HCT116 (cell line): Measurements from ENCODE around the gene ARHGAP10.

Experiments used
- CTCF ChIP-seq, 3 experiments: fragments of 200-600 bp in 1 of 3; sonication (generic) in 1 of 3; IDR thresholded peaks in 2 of 3; conservative IDR thresholded peaks in 1 of 3; 2 replicates each; pipeline ENCODE4 v1.5.1; 2012 to 2017; ENCODE audit warnings: low read depth in 2 of 3, low read length in 2 of 3, antibody characterized with exemption in 1 of 3, borderline replicate concordance in 1 of 3, control low read depth in 1 of 3, mild to moderate bottlenecking in 1 of 3, mixed read lengths in 1 of 3, mixed run types in 1 of 3, moderate library complexity in 1 of 3; ENCODE audit not compliant: insufficient read depth in 1 of 3
- EGR1 ChIP-seq: IDR thresholded peaks from 2 replicates; pipeline ENCODE4 v1.6.1; 2012; ENCODE audit warnings: low read depth
- EZH2 ChIP-seq: fragments of 200-600 bp; sonication (generic); IDR thresholded peaks from 2 replicates; pipeline ENCODE4 v1.6.1; 2017; ENCODE audit warnings: antibody characterized with exemption, mixed run types
- JUND ChIP-seq: IDR thresholded peaks from 2 replicates; pipeline ENCODE4 v1.6.1; 2012
- POLR2A ChIP-seq: IDR thresholded peaks from 2 replicates; pipeline ENCODE4 v1.7.0; 2011; ENCODE audit warnings: borderline replicate concordance; ENCODE audit not compliant: insufficient read depth, insufficient read length; ENCODE audit errors: extremely low read depth
- POLR2AphosphoS5 ChIP-seq: IDR thresholded peaks from 2 replicates; pipeline ENCODE4 v1.6.1; 2011; ENCODE audit warnings: mild to moderate bottlenecking, low read depth, low read length, moderate library complexity
- RAD21 ChIP-seq: IDR thresholded peaks from 2 replicates; pipeline ENCODE4 v1.6.1; 2012; ENCODE audit warnings: low read depth, mild to moderate bottlenecking
- REST ChIP-seq: IDR thresholded peaks from 2 replicates; pipeline ENCODE4 v1.6.1; 2012; ENCODE audit warnings: low read depth
- SIN3A ChIP-seq: IDR thresholded peaks from 2 replicates; pipeline ENCODE4 v1.6.1; 2012; ENCODE audit warnings: low read depth
- YY1 ChIP-seq: IDR thresholded peaks from 2 replicates; pipeline ENCODE4 v1.6.1; 2011; ENCODE audit warnings: low read length, low read depth, moderate library complexity, mild to moderate bottlenecking; ENCODE audit not compliant: insufficient replicate concordance; ENCODE audit errors: extremely low read depth
- ZFX ChIP-seq: fragments of 450-650 bp; IDR thresholded peaks from 2 replicates; pipeline ENCODE4 v1.6.1; 2017

- TF ChIP-seq EZH2 (no peak), CTCF (IDR thresholded peaks at IDR 0.05 in 2 of 3, conservative IDR thresholded peaks at IDR 0.05 in 1 of 3; ENCODE audit: borderline replicate concordance in 1 of 3, insufficient read depth in 1 of 3, low read depth in 2 of 3, low read length in 2 of 3) (no peak), JUND (no peak), SIN3A (no peak), EGR1 (no peak), RAD21 (no peak), YY1 (no peak), ZFX (no peak), REST (no peak), POLR2AphosphoS5 (no peak), POLR2A (no peak)
These were observed 1.9 kb downstream of the ARHGAP10 start for GRCh38 chr4:147733716-147734344.
